Urinary bladder (tissue), 4 donors: ENCODE measurements around the gene WNK3. TPM values are rescaled to one million over a fixed set of nuclear protein-coding genes. Genes with fewer than 3 reads are reported as not detected.

Source experiments
- DNase-seq: peaks from one replicate; pipeline ENCODE4 v3.0.0-alpha.2; 2015; ENCODE audit errors: extremely low spot score
- H3K27ac ChIP-seq: one replicate; pipeline ENCODE4 v1.5.1; 2013; ENCODE audit warnings: low read depth, mild to moderate bottlenecking, moderate library complexity
- H3K36me3 ChIP-seq: one replicate; pipeline ENCODE4 v1.6.1; 2013; ENCODE audit warnings: mild to moderate bottlenecking, moderate library complexity; ENCODE audit not compliant: insufficient read depth
- H3K4me1 ChIP-seq: one replicate; pipeline ENCODE4 v1.6.1; 2013; ENCODE audit warnings: mild to moderate bottlenecking, moderate library complexity; ENCODE audit not compliant: insufficient read depth
- H3K4me3 ChIP-seq: one replicate; pipeline ENCODE4 v1.5.1; 2013; ENCODE audit warnings: low read depth, low read length
- WGBS: extraction: QIAGEN DNeasy Blood & Tissue Kit; methylation state at CpG from one replicate; pipeline ENCODE4 v1.1.7; 2013; 5-methylcytosine and 5-hydroxymethylcytosine counted together
- polyA plus RNA-seq: library from polyadenylated mRNA; stranded (reverse); fragments of 200-250 nt; gene quantifications from one replicate; pipeline ENCODE4 v1.2.3, GENCODE V29; 2013
- total RNA-seq: library from RNA; depleted of rRNA; stranded (reverse); fragments of >200 nt; gene quantifications from one replicate; pipeline ENCODE4 v1.2.3, GENCODE V29; 2014
- donor health status: healthy with polysubstance abuse.
- donor health status: healthy.

Gene WNK3
- total and polyA plus RNA-seq, 2 donors, result 0.49 to 8.7 TPM

GRCh38 chrX:54198262-54198661, 159.6 kb downstream of the WNK3 start:
- 72% methylated on average over 6 of the region's 6 CpGs for WGBS
- DNase-seq, result no peak
- no peak overlapping the region for H3K4me3 ChIP-seq

GRCh38 chrX:54194982-54195588, 162.8 kb downstream of the WNK3 start:
- H3K27ac ChIP-seq, result no peak overlapping the region
- H3K36me3 ChIP-seq, result no peaks in the 10 kb centered on the region
- H3K4me1 ChIP-seq, result no peaks in the 10 kb centered on the region
- DNase-seq, result no peak
- H3K4me3 ChIP-seq, result no peak overlapping the region

More at GRCh38 chrX:54198262-54198661, 159.6 kb downstream of the WNK3 start:
- Histone ChIP-seq H3K27ac (no peak overlapping the region), H3K36me3 (no peaks in the 10 kb centered on the region), H3K4me1 (no peaks in the 10 kb centered on the region)

- Histone ChIP-seq H3K4me3 (no peak overlapping the region), H3K36me3 (no peaks in the 10 kb centered on the region), H3K27ac (no peak overlapping the region), H3K4me1 (no peaks in the 10 kb centered on the region)
- no peak for DNase-seq
- 69% methylated on average over 4 of the region's 4 CpGs for WGBS
Measured at GRCh38 chrX:54193085-54193821, 164.6 kb downstream of the WNK3 start.

- 65% methylated on average over 2 of the region's 2 CpGs for WGBS
- H3K27ac ChIP-seq, result no peak overlapping the region
- DNase-seq, result no peak
- no peaks in the 10 kb centered on the region for H3K36me3 ChIP-seq
- H3K4me3 ChIP-seq, result no peak overlapping the region
- peaks cover 2% of the 10 kb centered on the region for H3K4me1 ChIP-seq
Measured at GRCh38 chrX:54184474-54184873, 173.4 kb downstream of the WNK3 start.

GRCh38 chrX:54182864-54183613, 174.8 kb downstream of the WNK3 start, which contains the start of gene FAM120C:
Gene FAM120C, minus strand, starts transcription at chrX:54183254. Its CDS starts 56 bp downstream, at chrX:54183198.
- peak; percentile 54 for DNase-seq
- Histone ChIP-seq H3K27ac (peak within 1 kb of the TSS; percentile 80), H3K4me1 (peaks cover 2% of the 10 kb centered on the region), H3K36me3 (no peaks in the 10 kb centered on the region), H3K4me3 (peak within 1 kb of the TSS; percentile 97)
- 1% methylated on average over 69 of the region's 70 CpGs for WGBS

- Histone ChIP-seq H3K36me3 (no peaks in the 10 kb centered on the region), H3K4me3 (peak overlapping the region; percentile 97), H3K27ac (peak overlapping the region; percentile 80), H3K4me1 (peaks cover 2% of the 10 kb centered on the region)
- no peak for DNase-seq
- 1% methylated on average over 33 of the region's 36 CpGs for WGBS
Measured at GRCh38 chrX:54182194-54182863, 175.5 kb downstream of the WNK3 start.

- H3K27ac ChIP-seq, result no peak overlapping the region
- H3K4me3 ChIP-seq, result peak overlapping the region; percentile 97
- 38% methylated on average over 4 of the region's 4 CpGs for WGBS
- DNase-seq, result no peak
- no peaks in the 10 kb centered on the region for H3K36me3 ChIP-seq
- peaks cover 2% of the 10 kb centered on the region for H3K4me1 ChIP-seq
Measured at GRCh38 chrX:54181202-54181953, 176.5 kb downstream of the WNK3 start.

- no peak overlapping the region for H3K27ac ChIP-seq
- no peak overlapping the region for H3K4me3 ChIP-seq
- peaks cover 2% of the 10 kb centered on the region for H3K4me1 ChIP-seq
- DNase-seq, result no peak
- H3K36me3 ChIP-seq, result no peaks in the 10 kb centered on the region
- WGBS, result 57% methylated on average over 4 of the region's 4 CpGs
Measured at GRCh38 chrX:54180403-54180802, 177.4 kb downstream of the WNK3 start.

GRCh38 chrX:54178100-54178940, 179.5 kb downstream of the WNK3 start:
- 56% methylated on average over 5 of the region's 5 CpGs for WGBS
- Histone ChIP-seq H3K4me1 (peaks cover 2% of the 10 kb centered on the region), H3K4me3 (no peak overlapping the region), H3K36me3 (peaks cover 2% of the 10 kb centered on the region), H3K27ac (no peak overlapping the region)
- no peak for DNase-seq

- 86% methylated on average over 3 of the region's 3 CpGs for WGBS
- Histone ChIP-seq H3K36me3 (peaks cover 2% of the 10 kb centered on the region), H3K4me3 (no peak overlapping the region), H3K4me1 (peaks cover 2% of the 10 kb centered on the region), H3K27ac (no peak overlapping the region)
- DNase-seq, result no peak
Measured at GRCh38 chrX:54177306-54177705, 180.5 kb downstream of the WNK3 start.

GRCh38 chrX:54173791-54174190, 184.1 kb downstream of the WNK3 start:
- H3K4me1 ChIP-seq, result no peaks in the 10 kb centered on the region
- H3K4me3 ChIP-seq, result no peak overlapping the region
- no peak for DNase-seq
- 79% methylated on average over 3 of the region's 3 CpGs for WGBS
- H3K36me3 ChIP-seq, result peaks cover 2% of the 10 kb centered on the region
- no peak overlapping the region for H3K27ac ChIP-seq

- no peak overlapping the region for H3K4me3 ChIP-seq
- no peak for DNase-seq
- 95% methylated on average over 3 of the region's 3 CpGs for WGBS
- no peak overlapping the region for H3K27ac ChIP-seq
- peaks cover 2% of the 10 kb centered on the region for H3K36me3 ChIP-seq
- no peaks in the 10 kb centered on the region for H3K4me1 ChIP-seq
Measured at GRCh38 chrX:54172455-54172854, 185.4 kb downstream of the WNK3 start.
